C4-2B (cell line): ENCODE measurements around the gene GALNT14.

Experiments used
- CTCF ChIP-seq: fragments of 450-650 bp; conservative IDR thresholded peaks from 2 replicates; pipeline ENCODE4 v1.5.1; 2017; ENCODE audit warnings: mild to moderate bottlenecking
- ZFX ChIP-seq: fragments of 450-650 bp; IDR thresholded peaks from 2 replicates; pipeline ENCODE4 v1.6.1; 2017

GRCh38 chr2:31170071-31170698 is 31.9 kb upstream of the GALNT14 start:
- TF ChIP-seq CTCF (peak; percentile 90), ZFX (no peak)
